Measurements from ENCODE around the gene BAIAP2L2.
"Not testable (repeated sequence)": the region's sequence is repeated elsewhere in the genome, so short reads cannot be mapped to it uniquely, and the experiment has no call there.

The BAIAP2L2 gene

DNA sequence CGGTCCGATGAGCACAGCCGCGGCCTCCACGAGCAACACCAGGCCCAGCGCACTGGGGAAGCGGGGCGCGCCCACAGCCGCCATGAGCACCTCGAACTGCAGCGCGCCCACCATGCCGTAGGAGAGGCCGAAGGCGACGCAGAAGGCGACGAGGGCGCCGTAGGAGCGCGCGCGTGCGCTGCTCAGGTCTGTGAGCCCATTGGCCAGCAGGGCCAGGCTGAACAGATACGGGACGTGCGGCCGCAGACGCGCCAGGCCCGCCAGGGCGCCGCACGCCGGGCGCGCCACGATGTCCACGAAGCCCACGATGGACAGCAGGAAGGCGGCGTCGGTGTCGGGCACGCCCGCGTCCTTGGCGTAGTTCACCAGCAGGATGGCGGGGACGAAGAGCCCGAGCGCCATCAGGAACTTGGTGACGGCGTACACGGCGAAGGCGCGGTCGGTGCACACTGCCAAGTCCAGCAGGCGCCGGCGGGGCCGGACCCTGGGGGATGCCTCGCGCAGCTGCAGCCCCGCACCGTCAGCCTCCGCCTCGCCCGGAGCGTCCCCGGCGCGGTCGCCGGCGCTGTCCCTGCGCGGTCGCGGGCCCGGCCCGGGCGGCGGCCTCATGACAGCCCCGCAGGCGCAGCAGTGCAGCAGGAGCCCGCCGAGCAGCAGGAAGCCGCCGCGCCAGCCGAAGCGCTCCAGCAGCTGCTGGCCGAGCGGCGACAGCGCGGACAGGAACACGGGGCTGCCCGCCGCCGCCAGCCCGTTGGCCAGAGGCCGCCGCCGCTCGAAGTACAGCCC lies 29.4 kb downstream of the BAIAP2L2 start:
- no peak for DNase-seq

DNA sequence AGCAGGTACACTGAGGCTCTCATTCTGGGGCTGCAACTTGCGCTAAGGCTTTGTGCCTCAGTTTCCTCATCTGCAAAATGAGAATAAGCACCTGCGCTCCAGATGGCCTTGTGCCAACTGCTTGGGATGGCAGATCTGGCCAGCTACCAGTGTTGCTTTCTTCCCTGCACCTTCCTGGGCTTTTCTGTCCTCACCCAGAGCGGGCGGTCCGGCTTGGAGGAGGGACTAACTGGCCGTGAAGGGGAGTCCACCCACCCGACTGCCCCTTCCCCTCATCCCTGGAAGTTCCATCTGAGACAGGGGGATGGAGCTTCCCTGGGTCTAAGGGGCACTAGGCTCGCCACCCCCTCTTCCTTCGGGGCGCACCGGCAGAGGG lies 30.0 kb downstream of the BAIAP2L2 start:
- DNase-seq: no peak

DNA sequence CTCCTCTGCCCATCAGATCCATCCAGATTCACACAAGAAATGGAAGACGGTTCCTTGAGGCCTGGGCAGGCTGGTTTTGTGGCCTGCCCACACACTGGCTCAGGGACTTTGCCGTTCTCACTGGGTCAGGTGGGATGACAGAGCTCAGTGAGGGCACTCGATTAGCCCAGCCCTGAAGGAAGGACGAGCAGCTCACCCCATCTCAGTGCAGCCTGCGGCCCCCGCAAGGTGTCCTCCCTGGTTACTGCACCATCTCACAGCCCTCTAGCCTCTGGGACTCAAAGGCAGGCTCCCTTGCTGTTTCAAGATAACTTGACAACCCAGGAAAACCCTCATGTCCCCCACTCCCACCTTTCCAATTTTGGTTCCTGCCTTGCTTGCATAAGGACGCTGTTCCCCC lies 30.7 kb downstream of the BAIAP2L2 start:
- DNase-seq: no peak

DNA sequence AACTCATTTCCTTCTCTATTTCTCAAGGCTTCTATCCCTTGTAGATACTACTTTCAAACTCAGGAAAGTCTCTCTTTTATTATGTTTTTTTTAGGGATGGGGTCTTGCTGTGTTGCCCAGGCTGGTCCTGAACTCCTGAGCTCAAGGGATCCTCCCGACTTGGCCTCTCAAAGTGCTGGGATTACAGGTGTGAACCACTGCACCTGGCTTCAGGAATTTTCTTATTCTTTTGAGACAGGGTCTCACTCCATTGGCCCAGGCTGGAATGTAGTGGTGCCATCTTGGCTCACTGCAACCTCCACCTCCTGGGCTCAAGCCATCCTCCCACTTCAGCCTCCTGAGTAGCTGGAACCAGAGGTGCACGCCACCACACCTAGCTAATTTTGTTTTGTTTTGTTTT lies 31.3 kb downstream of the BAIAP2L2 start:
- not testable (repeated sequence) for DNase-seq

DNA sequence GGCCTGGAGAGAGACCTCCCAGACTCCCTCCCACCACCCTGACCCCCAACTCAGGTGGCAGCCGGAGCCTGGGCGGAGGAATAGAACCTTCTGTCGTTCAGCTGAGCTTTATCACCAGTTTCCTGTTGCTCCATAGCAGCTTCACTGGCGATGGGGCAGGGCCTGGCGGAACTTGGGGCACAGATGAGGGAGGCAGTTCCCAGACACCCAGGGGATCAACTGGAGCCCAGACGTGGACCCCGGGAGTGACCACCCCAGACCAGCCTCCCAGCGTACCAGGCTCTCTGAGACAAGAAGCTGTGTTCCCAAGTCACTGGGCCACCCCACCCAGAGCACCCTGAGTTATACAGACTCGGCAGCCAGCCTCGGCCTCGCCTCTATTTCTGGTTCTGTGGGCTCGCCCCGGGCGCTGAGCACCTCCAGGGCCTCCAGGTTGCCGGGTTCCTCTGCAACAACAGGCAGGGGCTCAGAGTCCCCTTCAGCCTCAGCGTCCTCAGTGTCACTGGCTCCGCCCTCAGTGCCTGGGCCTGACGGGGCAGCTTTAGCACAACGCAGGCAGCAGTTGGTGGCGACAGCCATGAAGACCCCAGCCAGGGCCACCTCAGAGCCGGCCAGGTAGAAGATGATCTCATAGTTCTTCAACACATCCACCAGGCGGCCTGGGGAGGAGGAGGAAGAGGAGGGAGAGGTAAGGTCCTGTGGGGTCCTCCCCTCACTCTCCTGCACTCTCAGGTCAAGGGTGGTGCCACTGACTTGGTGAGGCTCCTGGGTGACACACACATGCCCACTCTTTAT lies 32.2 kb downstream of the BAIAP2L2 start:
- DNase-seq: no peak

DNA sequence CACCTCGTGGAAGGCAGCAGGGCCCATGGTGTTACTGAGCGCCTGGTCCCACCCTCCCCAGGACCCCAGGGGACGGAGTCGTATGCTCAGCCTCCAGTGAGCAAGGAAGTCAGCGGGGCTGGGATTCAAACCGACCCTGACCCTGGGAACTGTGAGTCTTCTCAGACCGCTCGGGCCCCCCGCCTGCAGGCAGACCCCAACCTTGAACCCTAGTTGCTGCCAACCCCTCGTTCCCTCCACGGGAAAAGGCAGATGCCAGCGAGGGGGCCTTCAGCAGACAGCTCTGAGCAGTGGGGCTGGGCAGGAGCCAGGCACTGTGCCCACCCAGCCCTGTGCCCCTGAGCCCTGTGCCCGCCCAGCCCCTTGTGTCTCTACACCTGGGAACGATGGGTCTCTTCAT lies 32.9 kb downstream of the BAIAP2L2 start:
- no peak for DNase-seq

DNA sequence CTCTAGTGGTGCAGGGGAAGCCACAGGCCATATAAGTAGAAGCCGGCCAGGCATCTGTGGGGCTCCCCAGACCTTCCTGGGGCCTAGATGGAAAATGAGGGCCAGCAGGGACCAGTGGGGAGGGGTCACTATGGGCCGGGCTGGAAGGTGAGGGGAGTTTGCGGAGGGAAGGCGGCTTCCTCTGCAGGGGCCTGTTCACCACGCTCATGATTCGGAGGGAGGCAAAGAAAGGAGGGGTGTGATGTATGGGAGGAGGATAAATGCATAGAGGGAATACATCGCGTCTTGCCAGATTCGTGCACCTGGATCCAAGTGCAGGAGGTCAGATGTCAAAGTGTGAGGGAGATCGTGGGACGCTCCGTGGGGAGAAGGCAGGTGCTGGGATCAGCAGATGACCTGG lies 33.4 kb downstream of the BAIAP2L2 start:
- DNase-seq: no peak

DNA sequence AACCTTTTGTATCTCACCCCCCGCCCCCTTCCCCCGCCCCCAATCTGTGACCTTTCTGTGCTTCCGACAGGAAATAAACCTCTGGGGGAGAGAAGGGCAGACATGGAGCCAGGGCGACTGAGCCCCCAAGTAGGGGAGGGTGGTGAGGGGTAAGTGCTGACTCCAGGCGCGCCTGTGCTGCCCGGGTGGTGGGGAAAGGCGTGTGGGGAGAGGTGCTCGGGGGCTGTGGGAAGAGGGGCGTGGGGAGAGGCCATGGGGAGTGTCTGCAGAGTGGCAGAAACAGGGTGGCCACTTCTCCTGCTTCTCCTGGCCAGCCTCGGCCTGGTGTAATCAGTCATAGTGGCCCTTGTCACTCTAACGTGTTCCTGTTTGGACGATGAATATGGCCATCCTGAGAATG lies 34.5 kb downstream of the BAIAP2L2 start:
- no peak for DNase-seq

DNA sequence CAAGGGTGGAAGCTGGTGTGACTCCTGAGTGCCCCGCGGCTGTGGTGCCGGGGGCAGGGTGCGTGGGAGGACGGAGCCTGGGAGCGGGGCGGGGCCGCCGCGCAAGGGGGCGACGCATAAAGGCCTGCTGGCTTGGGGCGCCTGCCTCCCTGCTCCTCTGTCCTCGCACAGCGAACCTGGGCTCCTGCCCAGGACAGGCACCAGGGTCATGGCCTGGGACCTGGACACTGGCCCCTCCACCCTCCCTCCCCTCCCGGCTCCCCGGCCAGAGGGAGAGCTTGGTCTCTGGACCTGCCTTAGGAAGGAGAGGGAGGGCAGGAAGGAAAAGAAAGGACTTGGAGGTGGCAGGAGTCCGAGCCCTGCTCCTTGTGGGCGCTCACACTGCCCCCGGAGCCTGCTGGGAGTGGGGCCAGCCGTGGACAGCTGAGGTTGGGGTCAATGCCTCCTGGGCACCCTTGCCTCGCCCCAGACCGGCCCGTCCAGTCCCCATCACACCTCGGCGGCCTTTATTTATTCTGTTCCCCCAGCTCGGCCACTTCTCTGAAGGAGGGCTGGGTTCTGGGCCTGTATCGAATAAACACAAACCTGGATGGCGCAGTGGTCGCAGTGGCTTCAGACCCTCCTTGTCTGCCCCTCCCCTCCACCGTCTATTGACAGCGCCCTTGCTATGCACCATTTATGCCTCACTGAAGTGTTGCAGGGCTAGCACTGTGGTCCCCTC lies 35.2 kb downstream of the BAIAP2L2 start:
- DNase-seq: no peak

DNA sequence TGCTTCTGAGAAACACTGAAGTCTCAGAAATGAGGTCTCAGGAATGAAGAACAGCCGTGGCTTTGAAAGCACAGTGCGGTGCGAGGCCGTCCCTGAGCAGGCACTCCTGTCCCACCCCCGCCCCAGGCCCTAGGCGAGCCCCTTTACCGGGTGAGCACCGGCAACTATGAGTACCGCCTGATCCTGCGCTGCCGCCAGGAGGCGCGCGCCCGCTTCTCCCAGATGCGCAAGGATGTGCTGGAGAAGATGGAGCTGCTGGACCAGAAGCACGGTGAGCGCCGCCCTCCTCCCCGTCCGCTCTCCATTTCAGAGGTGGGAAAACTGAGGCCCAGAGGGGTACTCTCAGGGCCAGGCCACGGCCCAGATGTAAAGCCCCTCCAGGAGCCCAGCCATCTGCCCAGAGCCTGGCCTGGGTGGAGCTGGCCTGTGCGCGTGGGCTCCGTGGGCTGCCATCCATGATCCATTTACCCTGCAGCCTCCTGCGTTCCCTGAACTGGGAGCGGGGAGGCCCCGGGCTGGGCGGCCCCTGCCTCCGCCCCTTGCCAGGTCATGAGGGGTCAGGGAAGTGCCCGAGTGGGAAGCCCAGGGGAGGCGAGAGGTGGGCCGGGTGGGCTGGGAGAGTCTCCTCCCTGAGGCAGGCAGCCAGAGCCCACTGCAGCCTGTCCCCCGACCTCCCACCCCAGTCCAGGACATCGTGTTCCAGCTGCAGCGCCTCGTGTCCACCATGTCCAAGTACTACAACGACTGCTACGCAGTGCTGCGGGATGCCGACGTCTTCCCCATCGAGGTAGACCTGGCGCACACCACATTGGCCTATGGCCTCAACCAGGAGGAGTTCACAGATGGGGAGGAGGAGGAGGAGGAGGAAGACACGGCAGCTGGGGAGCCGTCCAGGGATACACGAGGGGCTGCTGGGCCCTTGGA lies 36.0 kb downstream of the BAIAP2L2 start:
- DNase-seq: no peak

DNA sequence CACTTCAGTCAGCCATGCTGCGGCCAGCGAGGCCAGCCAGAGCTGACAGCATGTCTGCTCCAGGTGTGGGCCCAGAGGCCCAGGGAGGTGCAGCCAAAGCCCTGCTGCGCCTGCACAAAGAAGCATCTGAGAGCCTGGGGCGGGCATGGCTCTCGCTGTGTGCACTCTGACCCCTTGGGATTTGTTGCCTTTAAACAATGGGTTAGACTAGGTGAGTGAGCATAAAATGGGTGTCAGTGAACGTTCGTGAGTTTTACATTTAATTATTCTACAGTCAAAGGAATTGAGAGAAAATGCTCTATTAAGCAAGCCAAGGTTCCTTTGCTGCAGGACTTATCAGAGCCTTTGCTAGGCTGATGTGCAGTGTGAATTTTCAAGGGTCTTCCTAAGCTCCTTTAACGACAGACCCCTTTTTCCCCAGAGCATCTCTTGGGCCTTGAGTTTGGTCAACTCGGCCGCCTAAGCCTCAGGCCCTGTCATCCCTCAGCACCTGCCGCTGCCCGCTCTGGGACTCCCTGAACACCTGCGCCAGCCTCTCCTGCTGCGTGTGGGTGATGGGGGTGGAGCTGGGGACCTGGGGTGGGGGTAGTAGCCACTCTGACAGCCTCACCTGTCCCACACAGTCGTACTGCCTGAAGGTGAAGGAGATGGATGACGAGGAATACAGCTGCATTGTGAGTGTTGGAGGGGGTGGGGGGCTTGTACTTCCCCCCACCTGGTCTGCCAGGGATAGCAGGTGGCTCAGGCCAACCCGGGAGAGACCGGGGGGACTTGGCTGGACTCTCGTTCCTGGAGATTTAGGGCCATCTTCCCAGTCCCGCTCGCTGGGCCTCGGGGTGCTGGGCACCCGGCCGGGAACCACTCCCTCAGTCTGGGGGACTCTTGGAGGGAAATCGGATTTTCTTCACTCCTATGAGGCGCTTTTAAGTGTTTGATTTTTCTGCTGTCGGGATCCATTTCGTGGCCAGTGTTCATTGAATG lies 37.0 kb downstream of the BAIAP2L2 start:
- no peak for DNase-seq

DNA sequence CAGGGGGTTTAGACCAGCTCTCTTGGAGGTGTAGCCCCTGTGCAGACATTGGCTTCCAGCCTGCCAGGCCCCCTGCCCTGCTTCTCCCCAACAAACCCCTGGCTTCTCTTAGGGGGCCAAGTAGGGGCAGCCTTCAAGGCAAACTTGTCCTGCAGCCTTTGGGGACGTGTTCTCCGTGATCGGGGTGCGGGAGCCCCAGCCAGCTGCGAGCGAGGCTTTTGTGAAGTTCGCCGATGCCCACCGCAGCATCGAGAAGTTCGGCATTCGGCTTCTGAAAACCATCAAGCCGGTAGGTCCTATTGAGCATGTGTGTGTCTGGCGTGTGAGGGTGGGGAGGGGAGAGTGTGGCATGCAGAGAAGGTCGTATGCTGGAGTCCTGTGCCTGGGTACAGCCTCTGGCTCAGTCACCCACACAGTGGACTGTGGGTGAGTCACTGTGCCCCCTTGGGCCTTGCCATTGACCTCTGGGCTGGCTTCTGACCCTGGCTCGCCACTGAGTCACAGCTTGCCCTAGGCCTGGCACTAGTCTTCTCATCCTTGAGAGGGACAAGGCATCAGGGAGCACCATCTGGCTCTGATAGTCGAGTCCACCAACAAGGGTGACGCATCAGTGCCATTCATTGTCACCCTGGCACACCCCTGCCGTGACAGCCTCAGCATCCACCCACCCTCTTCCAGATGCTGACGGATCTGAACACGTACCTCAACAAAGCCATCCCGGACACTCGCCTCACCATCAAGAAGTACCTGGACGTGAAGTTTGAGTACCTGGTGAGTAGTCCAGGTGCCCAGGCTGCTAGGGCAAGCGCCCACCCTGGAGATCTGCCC lies 37.9 kb downstream of the BAIAP2L2 start:
- no peak for DNase-seq

DNA sequence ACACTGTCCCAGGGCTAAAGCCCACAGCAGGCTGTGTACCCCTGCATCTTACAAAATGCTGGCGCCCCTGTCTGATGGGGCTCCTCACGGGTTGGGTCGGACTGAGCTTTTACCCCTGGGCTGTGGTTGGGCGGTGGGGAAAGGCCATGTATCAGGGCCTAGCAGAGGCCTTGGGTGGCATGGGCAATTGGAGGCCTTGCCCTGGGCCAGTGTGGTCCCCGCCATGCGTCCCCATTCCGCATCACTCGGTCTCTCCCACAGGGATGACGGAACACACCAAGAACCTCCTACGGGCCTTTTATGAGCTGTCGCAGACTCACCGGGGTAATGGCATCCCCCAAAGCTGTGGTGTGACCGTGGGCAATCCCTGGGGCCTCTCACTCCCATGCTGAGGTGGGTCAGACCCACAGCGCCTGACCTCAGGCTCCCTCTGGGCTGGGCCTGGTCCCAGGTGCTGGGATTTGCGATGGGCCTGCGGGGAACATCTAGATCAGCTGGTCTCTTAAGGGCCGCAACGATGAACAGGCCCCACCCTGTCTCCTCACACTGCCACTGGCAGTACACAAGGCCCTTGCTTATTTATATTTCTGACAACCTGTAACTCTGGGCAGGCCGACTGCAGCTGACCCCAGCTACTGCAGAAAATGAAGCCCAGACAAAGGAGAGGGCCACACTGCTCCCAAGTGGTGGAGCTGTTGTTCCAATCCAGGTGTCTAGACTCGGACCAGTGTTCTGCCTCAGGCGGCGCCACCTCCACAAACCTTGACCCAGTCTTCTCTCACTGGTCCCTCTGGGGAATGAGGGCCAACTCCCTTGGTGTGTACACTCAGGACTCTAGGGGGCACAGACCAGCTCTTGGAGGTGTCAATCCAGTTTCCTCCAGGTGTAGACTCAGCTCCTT lies 38.8 kb downstream of the BAIAP2L2 start:
- no peak for DNase-seq

DNA sequence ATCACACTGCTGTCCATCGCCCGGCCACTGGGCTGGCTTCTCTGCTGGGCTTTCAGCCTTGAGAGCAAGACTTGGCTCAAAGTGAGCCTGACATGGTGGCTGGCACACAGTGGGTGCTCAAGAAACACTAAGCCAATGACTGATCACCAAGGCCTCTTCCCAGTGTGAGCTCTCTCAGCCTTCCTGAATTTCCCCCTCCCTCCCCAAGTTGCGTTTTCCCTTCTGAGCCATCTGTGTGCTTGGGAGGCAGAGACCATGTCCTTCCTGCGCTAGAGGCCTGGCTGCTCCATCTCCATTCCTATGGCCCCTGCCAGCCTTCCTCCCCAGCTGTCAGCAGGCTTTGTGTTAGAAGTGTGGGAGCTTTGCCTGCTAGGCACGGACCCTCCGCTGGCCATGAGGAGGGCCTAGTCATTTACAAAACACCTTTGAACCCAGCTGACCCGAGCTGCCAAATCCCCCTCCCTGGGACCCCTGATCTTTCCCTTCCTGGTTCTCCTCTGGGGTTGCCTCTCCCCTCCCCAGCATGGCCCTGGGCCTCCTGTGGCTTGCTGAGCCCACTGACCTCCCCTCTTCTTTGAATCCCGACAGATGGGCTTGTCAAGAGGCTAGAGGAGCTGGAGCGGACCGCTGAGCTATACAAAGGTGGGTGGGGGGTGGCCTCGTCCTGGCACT lies 40.1 kb downstream of the BAIAP2L2 start:
- no peak for DNase-seq

DNA sequence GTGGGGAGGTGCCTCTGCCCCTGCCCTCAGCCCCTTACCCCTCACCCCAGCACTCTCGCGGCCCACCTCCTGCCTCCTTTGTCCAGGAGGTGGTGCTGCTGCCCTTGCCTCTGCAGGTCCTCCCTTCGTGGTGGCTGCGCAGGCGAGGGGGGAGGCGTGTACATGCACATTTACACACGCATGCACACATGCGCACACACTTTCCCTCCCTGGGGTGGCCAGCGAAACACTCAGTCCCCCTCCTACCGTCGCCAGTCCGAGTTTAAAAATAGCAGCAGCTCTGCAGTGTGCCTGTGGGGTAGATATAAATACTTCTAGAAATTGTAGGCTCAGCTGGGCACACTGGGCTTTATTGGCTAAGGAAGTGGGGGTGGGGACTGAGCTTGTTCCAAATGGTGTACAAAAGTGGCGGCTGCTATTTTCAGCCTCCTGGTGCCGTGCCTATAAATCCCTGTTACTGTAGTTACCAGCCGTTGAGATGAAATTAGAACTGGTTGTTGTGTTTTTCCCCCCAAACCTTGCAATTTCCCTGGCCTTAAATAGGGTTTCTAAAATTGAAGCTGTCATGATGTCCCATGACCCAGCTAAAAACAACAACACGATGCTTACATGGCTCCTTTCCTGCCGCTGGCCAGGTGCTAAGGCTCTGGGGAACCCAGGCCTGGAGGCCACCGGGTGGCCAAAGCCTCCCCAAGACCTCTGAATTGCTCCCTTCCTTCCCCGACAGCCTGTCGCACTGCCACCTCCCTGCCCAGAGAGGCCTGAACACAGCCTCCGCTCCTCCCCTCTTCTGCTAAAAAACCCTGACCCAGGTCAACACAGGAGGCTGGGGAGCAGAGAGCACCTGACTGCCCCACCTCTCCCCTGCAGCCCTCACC lies 40.9 kb downstream of the BAIAP2L2 start:
- DNase-seq: no peak

DNA sequence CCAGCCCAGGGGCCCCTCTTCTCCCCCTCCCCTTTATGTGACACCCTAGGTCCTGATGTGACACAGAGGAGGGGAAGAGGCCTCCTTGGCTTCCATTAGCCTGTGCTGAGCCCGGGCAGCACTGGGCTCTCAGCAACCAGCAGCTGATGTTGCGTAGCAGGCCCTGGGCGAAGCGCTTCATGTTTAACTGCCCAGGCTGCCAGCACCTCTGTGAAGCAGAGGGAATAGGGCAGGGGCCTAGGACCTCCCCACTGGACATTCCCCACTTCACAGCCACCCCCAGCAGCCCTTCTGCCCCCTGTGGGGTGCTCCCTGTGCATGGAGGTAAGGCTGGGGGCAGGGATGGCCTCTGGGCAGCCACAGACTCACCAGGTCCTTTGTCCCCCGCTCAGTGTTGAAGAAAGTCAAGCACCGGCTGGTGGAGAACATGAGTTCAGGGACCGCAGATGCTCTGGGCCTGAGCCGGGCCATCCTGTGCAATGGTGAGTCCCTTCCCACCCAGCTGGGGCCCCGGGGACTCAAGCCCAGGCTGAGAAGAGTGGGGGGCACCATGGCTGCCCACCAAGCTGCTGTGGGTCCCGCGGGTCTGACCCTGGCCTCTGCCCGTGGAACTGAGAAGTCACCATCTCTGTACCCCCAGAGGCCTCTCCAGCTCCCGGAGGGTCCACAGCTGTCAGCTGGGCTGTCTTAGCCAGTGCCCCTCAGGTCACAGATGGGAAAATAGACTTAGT lies 41.7 kb downstream of the BAIAP2L2 start:
- no peak for DNase-seq

DNA sequence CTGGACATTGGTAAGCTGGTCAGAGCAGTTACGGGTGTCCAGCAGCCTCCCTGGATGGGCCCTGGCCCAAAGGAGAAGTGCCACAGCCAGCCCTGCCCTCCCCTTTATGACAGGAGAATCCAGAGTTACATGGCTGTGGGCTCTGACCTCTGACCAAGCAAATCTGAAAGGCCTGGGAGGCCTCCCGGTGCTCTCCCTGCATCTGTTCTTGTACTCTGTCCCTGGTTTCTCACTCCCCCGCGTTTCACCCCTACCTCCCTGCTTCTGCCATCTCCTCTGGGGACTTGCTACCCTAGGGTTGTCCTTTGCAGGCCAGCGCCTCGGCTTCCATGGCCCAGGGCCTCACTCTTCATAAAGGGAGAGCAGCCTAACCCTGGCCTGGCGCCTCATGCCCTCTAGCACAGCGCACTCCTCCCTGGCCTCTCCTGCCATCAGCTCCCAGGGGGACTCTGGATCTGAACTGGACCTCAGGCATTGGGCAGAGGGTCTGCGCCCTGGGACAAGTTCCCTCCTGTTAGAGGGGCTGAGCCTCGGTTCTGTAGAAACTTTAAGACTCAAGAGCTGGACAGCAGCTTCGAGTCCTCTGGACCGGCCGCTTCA lies 42.6 kb downstream of the BAIAP2L2 start:
- DNase-seq: no peak
